HFF-Myc (cell line): ENCODE measurements around the gene UTP4.

ENCODE experiments used
- DNase-seq: peaks from one replicate; pipeline ENCODE4 v3.0.0-alpha.2; 2011; ENCODE audit warnings: low read depth; ENCODE audit errors: extremely low read depth
- H3K4me3 ChIP-seq: replicated peaks from 2 replicates; pipeline ENCODE4 v1.5.1; 2011; ENCODE audit warnings: low read depth, mild to moderate bottlenecking, control low read depth, low read length
- CTCF ChIP-seq: IDR thresholded peaks from 2 replicates; pipeline ENCODE4 v1.5.1; 2012; ENCODE audit warnings: mild to moderate bottlenecking, low read depth, low read length, control low read depth; ENCODE audit errors: missing control alignments

Gene UTP4

GRCh38 chr16:69166221-69166833 is 33.9 kb downstream of the UTP4 start:
- TF ChIP-seq CTCF: no peak
- H3K4me3 ChIP-seq: no peak overlapping the region
- peak; percentile 81 for DNase-seq

- TF ChIP-seq CTCF: no peak
- DNase-seq: no peak
Observed at GRCh38 chr16:69166946-69167930, 34.8 kb downstream of the UTP4 start.

GRCh38 chr16:69169051-69169450 is 36.6 kb downstream of the UTP4 start:
- no peak overlapping the region for H3K4me3 ChIP-seq
- no peak for DNase-seq
- no peak for TF ChIP-seq CTCF

More at GRCh38 chr16:69166946-69167930, 34.8 kb downstream of the UTP4 start:
- H3K4me3 ChIP-seq: no peak overlapping the region

- TF ChIP-seq CTCF: no peak
- DNase-seq: no peak
- H3K4me3 ChIP-seq: no peak overlapping the region
Observed at GRCh38 chr16:69169607-69170352, 37.3 kb downstream of the UTP4 start.

- TF ChIP-seq CTCF: no peak
- DNase-seq: no peak
- H3K4me3 ChIP-seq: no peak overlapping the region
Observed at GRCh38 chr16:69171325-69172084, 39.1 kb downstream of the UTP4 start.
